Inferior parietal cortex (tissue), 1 donor: ENCODE measurements around the gene SYNGR4.
"Not testable (repeated sequence)": the region's sequence is repeated elsewhere in the genome, so short reads cannot be mapped to it uniquely, and the experiment has no call there.

Source experiments
- DNase-seq: peaks from one replicate; pipeline ENCODE4 v3.0.0-alpha.2; 2016; ENCODE audit errors: extremely low spot score

Gene SYNGR4

DNA sequence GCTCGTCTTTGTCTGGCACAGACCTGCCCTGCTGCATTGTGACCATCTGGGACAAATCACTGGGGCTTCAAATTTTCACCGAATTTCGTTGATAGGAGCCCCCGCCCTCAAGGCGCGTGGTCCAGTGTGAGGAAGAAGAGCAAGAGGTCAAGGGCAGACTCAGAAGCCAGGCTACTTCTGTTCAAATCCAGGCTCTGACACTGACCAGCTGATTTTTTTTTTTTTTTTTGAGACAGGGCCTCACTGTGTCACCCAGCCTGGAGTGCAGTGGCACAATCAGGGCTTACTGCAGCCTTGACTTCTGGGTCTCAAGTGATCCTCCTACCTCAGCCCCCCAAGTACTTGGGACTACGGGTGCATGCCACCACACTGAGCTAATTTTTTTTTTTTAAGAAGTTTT lies 7.2 kb downstream of the SYNGR4 start:
- no peak for DNase-seq

GRCh38 chr19:48371771-48372170 lies 7.6 kb downstream of the SYNGR4 start:
- not testable (repeated sequence) for DNase-seq

GRCh38 chr19:48372904-48373303 lies 8.7 kb downstream of the SYNGR4 start:
- no peak for DNase-seq

GRCh38 chr19:48373567-48373966 lies 9.4 kb downstream of the SYNGR4 start:
- no peak for DNase-seq

DNA sequence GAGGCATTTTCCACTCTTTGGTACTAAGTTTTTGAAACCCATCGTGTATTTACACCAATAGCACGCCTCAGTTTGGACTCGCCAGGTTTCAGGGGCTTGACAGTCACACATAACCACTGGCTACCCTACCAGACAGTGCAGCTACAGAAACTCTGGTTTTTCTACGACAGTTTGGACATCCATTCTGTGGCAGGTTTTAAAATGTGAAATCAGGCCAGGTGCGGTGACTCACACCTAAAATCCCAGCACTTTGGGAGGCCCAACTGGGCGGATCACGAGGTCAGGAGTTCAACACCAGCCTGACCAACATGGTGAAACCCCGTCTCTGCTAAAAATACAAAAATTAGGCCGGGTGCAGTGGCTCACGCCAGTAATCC lies 14.0 kb downstream of the SYNGR4 start:
- DNase-seq = no peak

- no peak for DNase-seq
Measured at GRCh38 chr19:48379058-48379457, 14.9 kb downstream of the SYNGR4 start.

DNA sequence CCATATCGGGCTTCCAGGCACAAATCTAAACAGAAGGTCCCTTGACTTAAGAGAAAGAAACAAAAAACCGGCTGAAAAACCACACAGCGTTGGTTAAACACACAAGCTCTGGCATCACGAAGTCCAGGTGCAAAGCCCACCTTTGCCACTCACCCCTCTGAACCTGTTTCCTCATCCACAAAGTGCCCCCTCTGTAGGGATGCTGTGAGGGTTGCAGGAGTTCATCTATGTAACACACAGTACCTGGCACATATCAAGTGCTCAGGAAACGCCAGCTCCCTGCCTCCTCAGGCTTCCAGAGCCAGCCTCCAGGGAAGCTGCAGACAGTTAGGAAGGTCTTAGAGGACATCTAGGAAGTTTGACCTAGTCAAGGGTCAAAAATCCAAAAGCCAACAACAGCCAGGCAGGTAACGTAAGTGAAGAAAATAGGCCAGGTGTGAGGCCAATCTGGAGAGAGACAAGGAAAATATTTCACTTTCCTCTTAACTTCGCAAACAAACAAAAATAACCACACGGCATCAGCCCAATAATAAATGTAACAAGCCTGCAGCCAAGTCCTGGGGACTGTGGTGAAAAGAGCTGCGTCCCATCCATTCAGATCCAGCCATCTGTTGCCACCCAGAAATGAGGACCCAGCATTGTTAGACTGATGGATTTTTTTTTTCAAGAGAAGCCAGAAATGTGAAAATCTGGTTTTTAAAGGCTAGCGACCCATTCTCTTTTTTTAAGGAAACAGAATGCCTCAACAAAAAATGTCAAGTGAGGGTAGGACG lies 17.2 kb downstream of the SYNGR4 start:
- no peak for DNase-seq

DNA sequence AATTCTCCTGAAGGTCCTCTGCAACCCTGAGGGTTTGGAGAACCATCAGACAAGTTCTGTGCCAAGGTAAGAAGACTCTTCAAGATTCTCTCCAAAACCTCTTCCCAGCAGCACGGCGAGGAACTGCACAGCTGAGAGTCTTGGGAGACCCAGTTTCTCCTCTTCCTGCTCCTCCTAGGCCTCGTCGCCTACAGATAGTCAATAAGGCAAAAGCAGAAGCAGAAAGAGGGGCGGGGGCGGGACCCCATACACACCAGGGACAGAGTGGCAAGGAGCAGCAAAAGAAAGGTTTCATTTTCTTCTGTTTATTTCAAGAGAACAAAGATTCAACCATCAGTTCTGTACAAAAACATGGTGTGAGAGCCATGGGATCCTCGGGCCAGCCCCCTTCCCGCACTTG lies 18.1 kb downstream of the SYNGR4 start:
- no peak for DNase-seq

- DNase-seq = no peak
Measured at GRCh38 chr19:48385461-48386087, 21.4 kb downstream of the SYNGR4 start.

GRCh38 chr19:48386981-48387380 lies 22.8 kb downstream of the SYNGR4 start:
- DNase-seq = no peak

DNA sequence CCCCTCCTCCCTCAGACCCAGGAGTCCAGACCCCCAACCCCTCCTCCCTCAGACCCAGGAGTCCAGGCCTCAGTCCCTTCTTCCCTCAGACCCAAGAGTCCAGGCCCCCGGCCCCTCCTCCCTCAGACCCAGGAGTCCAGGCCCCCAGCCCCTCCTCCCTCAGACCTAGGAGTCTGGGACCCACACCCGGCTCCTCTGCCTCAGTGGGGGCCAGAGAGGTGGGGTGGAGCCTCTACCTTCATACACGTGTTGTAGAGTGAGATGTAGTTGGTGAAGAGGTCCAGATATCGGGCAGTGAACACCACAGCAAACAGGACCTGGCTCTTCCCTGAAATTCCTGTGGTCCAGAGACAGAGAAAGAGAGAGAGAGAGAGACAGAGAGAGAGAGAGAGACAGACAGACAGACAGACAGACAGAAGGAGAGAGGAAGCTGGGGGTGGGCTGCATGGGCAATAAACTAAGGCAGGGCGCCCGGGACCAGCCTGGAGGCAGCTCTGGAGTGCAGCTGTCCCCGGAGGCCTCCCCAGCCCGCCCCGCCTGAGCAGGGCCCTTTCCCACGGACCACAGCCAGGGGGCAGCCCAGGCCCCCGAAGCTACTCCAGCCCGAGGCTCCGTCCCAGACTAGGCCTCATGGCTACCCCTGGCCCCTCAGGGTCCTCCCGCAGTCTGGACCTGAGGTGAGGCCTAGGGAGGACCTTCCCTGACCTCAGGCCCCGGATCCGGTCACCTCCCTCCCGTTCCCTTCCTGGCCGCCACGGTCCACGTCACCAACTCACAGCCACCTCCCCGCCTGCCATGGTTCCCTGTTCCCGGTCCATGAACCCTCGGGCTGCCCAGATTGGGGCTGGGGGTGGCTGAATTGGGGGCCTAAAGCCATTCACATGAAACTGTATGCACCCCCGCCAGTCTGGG lies 26.3 kb downstream of the SYNGR4 start:
- DNase-seq = peak; percentile 42

GRCh38 chr19:48391100-48392005 lies 27.2 kb downstream of the SYNGR4 start, which contains the start of gene KDELR1:
TSS of gene KDELR1 (minus strand) at chr19:48391551. CDS start at chr19:48391358, 193 bp downstream.
- DNase-seq = peak; percentile 80

DNA sequence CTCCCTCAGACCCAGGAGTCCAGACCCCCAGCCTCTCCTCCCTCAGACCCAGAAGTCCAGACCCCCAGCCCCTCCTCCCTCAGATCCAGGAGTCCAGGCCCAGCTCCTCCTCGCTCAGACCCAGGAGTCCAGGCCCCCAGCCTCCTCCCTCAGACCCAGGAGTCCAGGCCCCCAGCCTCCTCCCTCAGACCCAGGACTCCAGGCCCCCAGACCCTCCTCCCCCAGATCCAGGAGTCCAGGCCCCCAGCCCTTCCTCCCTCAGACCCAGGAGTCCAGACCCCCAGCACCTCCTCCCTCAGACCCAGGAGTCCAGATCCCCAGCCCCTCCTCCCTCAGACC lies 27.8 kb downstream of the SYNGR4 start:
- DNase-seq = not testable (repeated sequence)

DNA sequence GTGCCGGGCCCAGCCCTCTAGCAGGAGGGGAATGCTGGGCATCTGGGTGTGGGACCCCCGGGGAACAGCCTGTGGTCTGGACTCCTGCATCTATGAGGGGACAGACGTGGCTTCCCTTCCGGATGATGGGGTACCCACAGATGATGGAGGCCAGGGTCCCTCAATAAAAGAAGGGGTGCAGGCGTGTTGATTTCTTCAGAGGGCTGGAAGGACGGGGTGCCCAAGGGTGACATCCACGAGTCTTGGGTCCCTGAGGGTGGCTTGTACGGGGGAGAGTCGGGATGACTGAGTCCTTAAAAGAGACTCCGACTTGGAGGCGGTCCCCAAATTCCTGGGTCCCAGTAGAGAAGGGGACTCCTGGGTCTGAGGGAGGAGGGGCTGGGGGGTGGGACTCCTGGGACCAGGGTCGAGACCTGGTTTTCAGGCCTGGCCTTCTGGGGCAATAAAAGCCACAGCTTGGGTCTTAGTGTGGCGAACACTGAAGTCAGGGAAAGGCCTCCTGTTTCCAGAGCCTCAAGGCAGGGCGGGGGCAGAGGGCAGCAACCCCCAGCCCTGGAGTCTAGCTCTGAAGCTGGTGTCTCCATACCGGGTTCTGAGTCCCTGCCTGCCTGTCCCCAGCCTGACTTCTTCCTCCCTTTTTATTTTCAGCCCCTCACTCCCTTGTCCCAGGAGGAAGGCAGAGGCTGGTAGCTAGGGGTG lies 28.8 kb downstream of the SYNGR4 start:
- no peak for DNase-seq

DNA sequence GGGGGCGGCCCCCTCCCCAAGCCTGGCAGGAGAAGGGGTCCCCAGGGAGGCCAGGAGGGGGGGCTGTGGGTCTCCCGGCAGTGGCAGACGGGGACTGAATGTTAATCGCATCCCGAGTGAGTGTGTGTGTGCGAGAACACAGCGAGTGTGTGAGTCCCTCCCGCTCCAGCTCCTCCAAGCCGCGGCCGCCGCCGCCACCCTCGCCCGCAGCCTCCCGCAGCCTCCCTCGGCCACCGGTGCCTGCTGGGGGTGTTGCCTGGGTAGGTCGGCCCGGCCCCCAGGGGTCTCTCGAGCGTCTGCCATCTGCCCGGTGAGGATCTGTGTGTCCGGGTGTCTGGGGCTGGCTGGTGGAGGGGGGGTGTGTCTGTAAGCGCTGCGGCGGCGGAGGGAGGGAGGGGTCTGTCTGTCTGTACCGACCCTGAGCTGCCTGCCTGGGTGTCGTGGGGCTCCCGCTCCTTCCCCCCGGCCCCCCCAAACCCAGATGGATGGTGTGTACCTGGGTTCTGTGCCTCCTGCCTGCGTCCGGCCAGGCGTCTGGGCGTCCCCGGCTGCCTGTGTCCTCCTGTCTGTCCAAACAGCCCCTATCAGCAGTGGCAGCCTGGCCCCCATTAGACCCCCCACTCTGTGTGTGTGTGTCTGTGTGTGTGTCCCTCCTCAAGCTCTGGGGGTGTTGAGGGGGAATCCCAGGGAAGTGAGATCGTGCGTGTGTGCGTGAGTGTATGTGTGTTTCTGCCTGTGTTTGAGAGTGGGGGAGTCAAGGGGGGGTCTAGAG lies 29.6 kb downstream of the SYNGR4 start, which contains the start of gene GRIN2D:
Gene GRIN2D, plus strand, starts transcription at position 110 of the 772 bp plus-strand sequence. CDS start 4,725 bp downstream, outside the sequence.
- no peak for DNase-seq

DNA sequence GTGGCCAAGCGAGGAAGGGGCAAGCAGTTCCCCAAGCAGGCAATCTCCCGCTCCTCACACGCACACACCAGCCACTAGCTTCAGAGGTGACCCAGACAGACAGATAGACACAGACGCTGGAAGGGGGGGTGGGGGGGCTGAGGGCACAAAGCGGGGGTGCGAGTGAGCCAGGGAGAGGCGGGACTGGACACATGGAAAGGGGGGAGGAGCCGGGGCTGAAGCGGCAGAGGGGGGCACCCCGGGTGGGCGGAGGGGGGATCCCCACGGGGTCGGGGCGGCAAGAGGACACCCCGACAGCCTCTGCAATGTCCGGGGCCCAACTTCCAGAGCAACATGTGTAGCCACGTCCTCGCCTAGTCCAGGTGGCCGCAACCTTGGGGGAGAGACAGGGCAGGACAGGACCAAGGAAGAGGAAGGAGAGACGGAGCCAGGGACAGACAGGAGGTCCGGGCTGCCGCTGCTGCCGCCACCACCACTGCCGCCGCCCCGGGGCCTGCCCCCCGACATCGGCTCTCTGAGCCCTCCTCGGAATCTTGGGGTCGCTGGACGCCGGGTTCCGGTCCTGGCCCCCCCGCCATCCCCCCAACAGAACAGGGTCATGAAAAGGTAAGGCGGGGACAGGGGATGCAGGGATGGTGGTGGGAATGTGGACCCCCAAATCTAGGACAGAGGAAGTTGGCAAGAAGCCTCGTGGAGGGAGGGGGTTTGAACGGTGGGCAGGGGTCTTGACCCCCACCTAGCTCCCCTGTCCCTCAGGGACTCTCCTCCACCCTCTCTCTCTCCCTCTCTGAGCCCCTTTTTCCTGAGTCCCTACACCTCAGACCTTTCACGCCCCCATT lies 30.4 kb downstream of the SYNGR4 start:
- no peak for DNase-seq

GRCh38 chr19:48395170-48395455 lies 30.9 kb downstream of the SYNGR4 start:
- DNase-seq = no peak

DNA sequence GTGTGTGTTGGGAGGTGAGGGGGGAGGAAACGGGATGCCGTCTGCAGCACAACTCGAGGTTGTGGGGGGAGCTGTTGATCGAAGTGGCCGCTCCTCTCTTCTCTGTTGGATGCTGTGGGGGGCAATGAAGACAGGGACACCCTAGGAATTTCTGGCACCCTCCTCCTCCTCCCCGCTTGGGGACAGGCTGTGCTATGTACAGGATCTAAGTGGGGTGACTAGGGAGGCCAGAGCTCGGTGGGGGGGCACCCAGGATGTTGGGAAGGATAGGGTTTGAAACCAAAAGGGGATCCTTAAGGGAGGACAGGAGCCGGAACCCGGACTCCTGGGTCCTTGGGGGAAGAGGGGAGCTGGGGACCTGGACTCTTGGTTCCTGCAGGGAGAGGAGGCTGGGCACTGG lies 31.3 kb downstream of the SYNGR4 start:
- DNase-seq = no peak
